Stimulated activated CD4-positive, alpha-beta T cell treated with anti-CD3 and anti-CD28 coated beads, Interleukin-12 subunit alpha, Interleukin-12 subunit beta, amount 100 ng/mL, for 48 hours (primary cell): Measurements from ENCODE around the gene RBCK1.
"Not testable (repeated sequence)": the region's sequence is repeated elsewhere in the genome, so short reads cannot be mapped to it uniquely, and the experiment has no call there.

ENCODE experiments used
- DNase-seq, 3 donors: peaks; one replicate each; pipeline ENCODE4 v3.0.0-alpha.2; 2020; ENCODE audit warnings: low read depth in 2 of 3, low spot score in 1 of 3

RBCK1 gene

GRCh38 chr20:467755-468154 is 59.7 kb downstream of the RBCK1 start:
- DNase-seq: no peak

- no peak for DNase-seq
Observed at GRCh38 chr20:469746-470490, 61.8 kb downstream of the RBCK1 start.

- no peak for DNase-seq
Observed at GRCh38 chr20:472137-472846, 64.2 kb downstream of the RBCK1 start.

- DNase-seq: no peak
Observed at GRCh38 chr20:472889-473292, 64.8 kb downstream of the RBCK1 start.

GRCh38 chr20:474581-474980 is 66.5 kb downstream of the RBCK1 start:
- DNase-seq: no peak

- no peak for DNase-seq
Observed at GRCh38 chr20:475463-476357, 67.6 kb downstream of the RBCK1 start.

- not testable (repeated sequence) for DNase-seq
Observed at GRCh38 chr20:476561-477249, 68.6 kb downstream of the RBCK1 start.

- no peak for DNase-seq
Observed at GRCh38 chr20:478010-478948, 70.2 kb downstream of the RBCK1 start.

- peak in 1 of 3 donors; percentile 60 for DNase-seq
Observed at GRCh38 chr20:478949-479429, 70.9 kb downstream of the RBCK1 start.

GRCh38 chr20:479487-479886 is 71.4 kb downstream of the RBCK1 start:
- DNase-seq: no peak

- no peak for DNase-seq
Observed at GRCh38 chr20:480044-480443, 71.9 kb downstream of the RBCK1 start.

- DNase-seq: no peak
Observed at GRCh38 chr20:481167-481566, 73.1 kb downstream of the RBCK1 start.
